Suprapubic skin (tissue), 3 donors: Measurements from ENCODE around the gene MAGEA2B.
"Not testable (repeated sequence)": the region's sequence is repeated elsewhere in the genome, so short reads cannot be mapped to it uniquely, and the experiment has no call there.

ENCODE experiments used
- CTCF ChIP-seq, 2 donors: fragments of 200-600 bp in 1 of 2; fragments of 450-650 bp in 1 of 2; sonication (generic) in 1 of 2; IDR thresholded peaks; one replicate each; pipeline ENCODE4 v1.5.1; 2016 to 2019; ENCODE audit warnings: antibody characterized with exemption in 2 of 2, mild to moderate bottlenecking in 1 of 2, moderate library complexity in 1 of 2
- POLR2A ChIP-seq, 2 donors: fragments of 450-650 bp; IDR thresholded peaks; one replicate each; pipeline ENCODE4 v1.6.1; 2017; ENCODE audit warnings: antibody characterized with exemption in 2 of 2, mild to moderate bottlenecking in 2 of 2, moderate library complexity in 2 of 2

GRCh38 chrX:152713815-152714787 is at the start of gene MAGEA2B:
- TF ChIP-seq CTCF, POLR2A (IDR thresholded peaks at IDR 0.05): not testable (repeated sequence)
